Measurements from ENCODE around the gene TMEM91.
"Not testable (repeated sequence)": the region's sequence is repeated elsewhere in the genome, so short reads cannot be mapped to it uniquely, and the experiment has no call there.

Gene TMEM91

GRCh38 chr19:41405776-41406175, 29.4 kb downstream of the TMEM91 start:
- Histone ChIP-seq H3K4me1 (ENCODE audit: control insufficient read depth in 1 of 2, insufficient read depth in 2 of 2, low read length in 2 of 2) (peaks cover 2 to 24% of the 10 kb centered on the region in 2 donors), H3K27ac (ENCODE audit: low read length) (no peak overlapping the region), H3K27me3 (ENCODE audit: low read depth, low read length) (no peaks in the 10 kb centered on the region), H3K4me3 (ENCODE audit: low read depth in 1 of 2, low read length in 2 of 2) (no peak overlapping the region), H3K36me3 (ENCODE audit: control insufficient read depth in 1 of 2, insufficient read depth in 2 of 2, low read length in 2 of 2) (peaks cover 5 to 10% of the 10 kb centered on the region in 2 donors), H3K9me3 (ENCODE audit: control insufficient read depth in 1 of 2, low read length in 2 of 2) (no peaks in the 10 kb centered on the region)

GRCh38 chr19:41407271-41407670, 30.9 kb downstream of the TMEM91 start:
- H3K27ac ChIP-seq (ENCODE audit: low read length), result peak overlapping the region; percentile 19
- no peak overlapping the region for H3K4me3 ChIP-seq (ENCODE audit: low read depth in 1 of 2, low read length in 2 of 2)
- peaks cover 2 to 21% of the 10 kb centered on the region in 2 donors for H3K4me1 ChIP-seq (ENCODE audit: control insufficient read depth in 1 of 2, insufficient read depth in 2 of 2, low read length in 2 of 2)
- H3K27me3 ChIP-seq (ENCODE audit: low read depth, low read length), result no peaks in the 10 kb centered on the region
- H3K9me3 ChIP-seq (ENCODE audit: control insufficient read depth in 1 of 2, low read length in 2 of 2), result no peaks in the 10 kb centered on the region
- H3K36me3 ChIP-seq (ENCODE audit: control insufficient read depth in 1 of 2, insufficient read depth in 2 of 2, low read length in 2 of 2), result peaks cover 11 to 14% of the 10 kb centered on the region in 2 donors

- Histone ChIP-seq H3K4me3 (ENCODE audit: low read depth in 1 of 2, low read length in 2 of 2) (no peak overlapping the region), H3K4me1 (ENCODE audit: control insufficient read depth in 1 of 2, insufficient read depth in 2 of 2, low read length in 2 of 2) (peaks cover 2 to 21% of the 10 kb centered on the region in 2 donors), H3K27ac (ENCODE audit: low read length) (no peak overlapping the region), H3K36me3 (ENCODE audit: control insufficient read depth in 1 of 2, insufficient read depth in 2 of 2, low read length in 2 of 2) (peaks cover 10 to 21% of the 10 kb centered on the region in 2 donors), H3K27me3 (ENCODE audit: low read depth, low read length) (no peaks in the 10 kb centered on the region), H3K9me3 (ENCODE audit: control insufficient read depth in 1 of 2, low read length in 2 of 2) (no peaks in the 10 kb centered on the region)
Observed at GRCh38 chr19:41408256-41408655, 31.9 kb downstream of the TMEM91 start.

GRCh38 chr19:41408846-41409245, 32.5 kb downstream of the TMEM91 start:
- H3K36me3 ChIP-seq (ENCODE audit: control insufficient read depth in 1 of 2, insufficient read depth in 2 of 2, low read length in 2 of 2), result peaks cover 11 to 27% of the 10 kb centered on the region in 2 donors
- H3K27ac ChIP-seq (ENCODE audit: low read length); H3K4me3 ChIP-seq (ENCODE audit: low read depth in 1 of 2, low read length in 2 of 2); H3K9me3 ChIP-seq (ENCODE audit: control insufficient read depth in 1 of 2, low read length in 2 of 2); H3K27me3 ChIP-seq (ENCODE audit: low read depth, low read length): not testable (repeated sequence)
- peaks cover 2 to 18% of the 10 kb centered on the region in 2 donors for H3K4me1 ChIP-seq (ENCODE audit: control insufficient read depth in 1 of 2, insufficient read depth in 2 of 2, low read length in 2 of 2)

- H3K9me3 ChIP-seq (ENCODE audit: control insufficient read depth in 1 of 2, low read length in 2 of 2), result no peaks in the 10 kb centered on the region
- H3K27me3 ChIP-seq (ENCODE audit: low read depth, low read length), result no peaks in the 10 kb centered on the region
- peaks cover 2 to 18% of the 10 kb centered on the region in 2 donors for H3K4me1 ChIP-seq (ENCODE audit: control insufficient read depth in 1 of 2, insufficient read depth in 2 of 2, low read length in 2 of 2)
- peaks cover 15 to 31% of the 10 kb centered on the region in 2 donors for H3K36me3 ChIP-seq (ENCODE audit: control insufficient read depth in 1 of 2, insufficient read depth in 2 of 2, low read length in 2 of 2)
- H3K27ac ChIP-seq (ENCODE audit: low read length), result peak overlapping the region; percentile 33
- H3K4me3 ChIP-seq (ENCODE audit: low read depth in 1 of 2, low read length in 2 of 2), result no peak overlapping the region
Observed at GRCh38 chr19:41409288-41409687, 33.0 kb downstream of the TMEM91 start.

- no peaks in the 10 kb centered on the region for H3K27me3 ChIP-seq (ENCODE audit: low read depth, low read length)
- H3K36me3 ChIP-seq (ENCODE audit: control insufficient read depth in 1 of 2, insufficient read depth in 2 of 2, low read length in 2 of 2), result peaks cover 25 to 43% of the 10 kb centered on the region in 2 donors
- H3K9me3 ChIP-seq (ENCODE audit: control insufficient read depth in 1 of 2, low read length in 2 of 2), result no peaks in the 10 kb centered on the region
- no peak overlapping the region for H3K4me3 ChIP-seq (ENCODE audit: low read depth in 1 of 2, low read length in 2 of 2)
- no peak overlapping the region for H3K27ac ChIP-seq (ENCODE audit: low read length)
- H3K4me1 ChIP-seq (ENCODE audit: control insufficient read depth in 1 of 2, insufficient read depth in 2 of 2, low read length in 2 of 2), result peaks cover 2 to 18% of the 10 kb centered on the region in 2 donors
Observed at GRCh38 chr19:41410336-41411054, 34.2 kb downstream of the TMEM91 start.

GRCh38 chr19:41411100-41411967, 35.0 kb downstream of the TMEM91 start:
- Histone ChIP-seq H3K27ac (ENCODE audit: low read length) (no peak overlapping the region), H3K36me3 (ENCODE audit: control insufficient read depth in 1 of 2, insufficient read depth in 2 of 2, low read length in 2 of 2) (peaks cover 28 to 49% of the 10 kb centered on the region in 2 donors), H3K9me3 (ENCODE audit: control insufficient read depth in 1 of 2, low read length in 2 of 2) (no peaks in the 10 kb centered on the region), H3K4me3 (ENCODE audit: low read depth in 1 of 2, low read length in 2 of 2) (no peak overlapping the region), H3K27me3 (ENCODE audit: low read depth, low read length) (no peaks in the 10 kb centered on the region), H3K4me1 (ENCODE audit: control insufficient read depth in 1 of 2, insufficient read depth in 2 of 2, low read length in 2 of 2) (peaks cover 0 to 14% of the 10 kb centered on the region in 2 donors)

GRCh38 chr19:41411968-41412265, 35.6 kb downstream of the TMEM91 start:
- Histone ChIP-seq H3K36me3 (ENCODE audit: control insufficient read depth in 1 of 2, insufficient read depth in 2 of 2, low read length in 2 of 2) (peaks cover 29 to 55% of the 10 kb centered on the region in 2 donors), H3K27ac (ENCODE audit: low read length) (no peak overlapping the region), H3K4me3 (ENCODE audit: low read depth in 1 of 2, low read length in 2 of 2) (no peak overlapping the region), H3K4me1 (ENCODE audit: control insufficient read depth in 1 of 2, insufficient read depth in 2 of 2, low read length in 2 of 2) (peaks cover 0 to 14% of the 10 kb centered on the region in 2 donors), H3K27me3 (ENCODE audit: low read depth, low read length) (no peaks in the 10 kb centered on the region), H3K9me3 (ENCODE audit: control insufficient read depth in 1 of 2, low read length in 2 of 2) (no peaks in the 10 kb centered on the region)

GRCh38 chr19:41412953-41413352, 36.6 kb downstream of the TMEM91 start:
- Histone ChIP-seq H3K4me1 (ENCODE audit: control insufficient read depth in 1 of 2, insufficient read depth in 2 of 2, low read length in 2 of 2) (peaks cover 0 to 14% of the 10 kb centered on the region in 2 donors), H3K27ac (ENCODE audit: low read length) (no peak overlapping the region), H3K27me3 (ENCODE audit: low read depth, low read length) (no peaks in the 10 kb centered on the region), H3K9me3 (ENCODE audit: control insufficient read depth in 1 of 2, low read length in 2 of 2) (no peaks in the 10 kb centered on the region), H3K36me3 (ENCODE audit: control insufficient read depth in 1 of 2, insufficient read depth in 2 of 2, low read length in 2 of 2) (peaks cover 29 to 60% of the 10 kb centered on the region in 2 donors), H3K4me3 (ENCODE audit: low read depth in 1 of 2, low read length in 2 of 2) (no peak overlapping the region)

GRCh38 chr19:41413947-41414346, 37.6 kb downstream of the TMEM91 start:
- no peaks in the 10 kb centered on the region for H3K27me3 ChIP-seq (ENCODE audit: low read depth, low read length)
- no peak overlapping the region for H3K4me3 ChIP-seq (ENCODE audit: low read depth in 1 of 2, low read length in 2 of 2)
- peaks cover 37 to 70% of the 10 kb centered on the region in 2 donors for H3K36me3 ChIP-seq (ENCODE audit: control insufficient read depth in 1 of 2, insufficient read depth in 2 of 2, low read length in 2 of 2)
- H3K9me3 ChIP-seq (ENCODE audit: control insufficient read depth in 1 of 2, low read length in 2 of 2), result no peaks in the 10 kb centered on the region
- H3K4me1 ChIP-seq (ENCODE audit: control insufficient read depth in 1 of 2, insufficient read depth in 2 of 2, low read length in 2 of 2), result peaks cover 0 to 12% of the 10 kb centered on the region in 2 donors
- no peak overlapping the region for H3K27ac ChIP-seq (ENCODE audit: low read length)

GRCh38 chr19:41414461-41414860, 38.1 kb downstream of the TMEM91 start:
- peaks cover 41 to 73% of the 10 kb centered on the region in 2 donors for H3K36me3 ChIP-seq (ENCODE audit: control insufficient read depth in 1 of 2, insufficient read depth in 2 of 2, low read length in 2 of 2)
- no peaks in the 10 kb centered on the region for H3K9me3 ChIP-seq (ENCODE audit: control insufficient read depth in 1 of 2, low read length in 2 of 2)
- no peaks in the 10 kb centered on the region for H3K27me3 ChIP-seq (ENCODE audit: low read depth, low read length)
- H3K4me1 ChIP-seq (ENCODE audit: control insufficient read depth in 1 of 2, insufficient read depth in 2 of 2, low read length in 2 of 2), result peaks cover 0 to 7% of the 10 kb centered on the region in 2 donors
- H3K4me3 ChIP-seq (ENCODE audit: low read depth in 1 of 2, low read length in 2 of 2), result no peak overlapping the region
- H3K27ac ChIP-seq (ENCODE audit: low read length), result no peak overlapping the region

All from muscle layer of duodenum (tissue), 2 donors.